Measurements from ENCODE around the gene MUC4. TPM values are rescaled to one million over a fixed set of nuclear protein-coding genes. Genes with fewer than 3 reads are reported as not detected.
A peak's percentile ranks its signal among the peaks of the same experiment; 100 is the strongest.
"Not testable (repeated sequence)": the region's sequence is repeated elsewhere in the genome, so short reads cannot be mapped to it uniquely, and the experiment has no call there.

The MUC4 gene
- total RNA-seq, 4 donors from 2014 or later = 5.8 to 23.1 (median 13.0) TPM

GRCh38 chr3:195829897-195830254, 18.1 kb upstream of the MUC4 start:
- no peaks in the 10 kb centered on the region for H3K27me3 ChIP-seq
- no peaks in the 10 kb centered on the region for H3K36me3 ChIP-seq
- no peak overlapping the region for H3K4me3 ChIP-seq
- H3K27ac ChIP-seq = peak overlapping the region in 2 of 4 donors; percentile 23 to 32
- no peak for TF ChIP-seq CTCF (IDR thresholded peaks at IDR 0.05)
- no peak for TF ChIP-seq POLR2A (IDR thresholded peaks at IDR 0.05)
- no peak for DNase-seq
- H3K4me1 ChIP-seq = peaks cover 0 to 12% (median 0%) of the 10 kb centered on the region in 4 donors
- no peaks in the 10 kb centered on the region for H3K9me3 ChIP-seq

GRCh38 chr3:195828762-195829161, 17.0 kb upstream of the MUC4 start:
- Histone ChIP-seq H3K4me3 (no peak overlapping the region), H3K36me3 (no peaks in the 10 kb centered on the region), H3K27me3 (no peaks in the 10 kb centered on the region), H3K4me1 (peaks cover 0 to 12% (median 0%) of the 10 kb centered on the region in 4 donors), H3K9me3 (no peaks in the 10 kb centered on the region), H3K27ac (no peak overlapping the region)
- no peak for TF ChIP-seq CTCF (IDR thresholded peaks at IDR 0.05)
- no peak for TF ChIP-seq POLR2A (IDR thresholded peaks at IDR 0.05)
- no peak for DNase-seq

DNA sequence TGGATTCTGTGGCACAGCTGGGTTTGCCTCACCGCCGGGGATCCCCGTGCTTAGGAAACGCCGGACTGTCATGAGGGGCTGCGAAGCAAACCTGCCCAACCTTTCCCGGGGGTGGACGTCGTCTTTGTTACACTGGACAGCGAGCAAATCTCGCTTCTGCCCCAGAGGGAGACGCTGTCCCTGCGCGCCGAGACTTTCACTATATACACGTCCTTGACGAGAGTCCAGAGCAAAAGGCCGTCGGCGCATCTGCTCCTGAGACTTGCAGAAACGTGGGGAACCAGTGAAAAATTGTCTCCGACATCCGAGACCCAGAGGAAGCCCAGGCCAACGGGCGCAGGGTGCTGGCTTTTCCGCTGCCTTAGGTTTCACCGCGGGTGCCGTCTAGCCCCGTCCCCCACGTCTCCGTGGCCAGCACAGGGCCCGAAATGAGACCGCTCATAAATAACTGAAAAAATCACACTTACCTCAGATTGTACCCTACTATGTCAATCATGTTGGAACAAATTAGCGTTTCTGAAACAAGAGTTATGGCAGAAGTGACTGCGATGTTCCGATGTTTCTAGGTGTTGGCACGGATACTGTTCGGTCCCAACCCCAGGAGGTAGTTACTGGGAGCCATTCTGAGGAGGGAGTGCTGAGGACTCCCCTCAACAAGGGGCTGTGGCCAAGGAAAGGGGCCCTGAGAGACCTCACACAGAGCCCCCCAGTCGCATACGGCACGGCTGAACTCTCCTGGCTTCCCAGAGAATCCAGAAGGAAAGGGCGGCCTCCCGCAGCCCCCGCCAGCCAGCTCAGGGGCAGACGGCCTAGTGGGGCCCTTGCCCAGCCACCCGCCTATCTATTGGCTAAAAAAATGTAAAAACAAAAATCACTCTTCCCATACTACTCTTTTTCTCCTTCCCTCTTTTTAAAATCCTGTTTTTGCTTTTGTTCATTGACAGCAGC, 14.4 kb upstream of the MUC4 start:
- no peaks in the 10 kb centered on the region for H3K36me3 ChIP-seq

GRCh38 chr3:195825191-195825588, 13.5 kb upstream of the MUC4 start:
- TF ChIP-seq CTCF (IDR thresholded peaks at IDR 0.05) = no peak
- no peak for TF ChIP-seq POLR2A (IDR thresholded peaks at IDR 0.05)
- H3K4me3 ChIP-seq = no peak overlapping the region
- H3K36me3 ChIP-seq = no peaks in the 10 kb centered on the region
- peak in 1 of 3 donors; percentile 34 for DNase-seq
- no peaks in the 10 kb centered on the region for H3K27me3 ChIP-seq
- H3K4me1 ChIP-seq = peaks cover 0 to 12% (median 0%) of the 10 kb centered on the region in 4 donors
- H3K9me3 ChIP-seq = no peaks in the 10 kb centered on the region
- H3K27ac ChIP-seq = no peak overlapping the region

More for the DNA sequence above, 14.4 kb upstream of the MUC4 start:
- no peak overlapping the region for H3K27ac ChIP-seq
- H3K4me3 ChIP-seq = no peak overlapping the region
- TF ChIP-seq CTCF (IDR thresholded peaks at IDR 0.05) (no peak), POLR2A (IDR thresholded peaks at IDR 0.05) (no peak)
- no peaks in the 10 kb centered on the region for H3K9me3 ChIP-seq
- no peaks in the 10 kb centered on the region for H3K27me3 ChIP-seq
- peaks cover 0 to 12% (median 0%) of the 10 kb centered on the region in 4 donors for H3K4me1 ChIP-seq
- DNase-seq = peak in 1 of 3 donors; percentile 36

GRCh38 chr3:195824425-195825190, 12.9 kb upstream of the MUC4 start:
- H3K9me3 ChIP-seq, H3K27ac ChIP-seq, H3K4me3 ChIP-seq, H3K36me3 ChIP-seq, H3K27me3 ChIP-seq: not testable (repeated sequence)
- peaks cover 0 to 12% (median 0%) of the 10 kb centered on the region in 4 donors for H3K4me1 ChIP-seq
- peak in 1 of 3 donors; percentile 39 for DNase-seq

- Histone ChIP-seq H3K36me3 (no peaks in the 10 kb centered on the region), H3K9me3 (no peaks in the 10 kb centered on the region), H3K4me1 (peaks cover 0 to 9% (median 0%) of the 10 kb centered on the region in 4 donors), H3K27ac (no peak overlapping the region), H3K4me3 (no peak overlapping the region), H3K27me3 (no peaks in the 10 kb centered on the region)
- peak in 1 of 6 experiments; percentile 6 for TF ChIP-seq CTCF (IDR thresholded peaks at IDR 0.05)
- TF ChIP-seq POLR2A (IDR thresholded peaks at IDR 0.05) = no peak
- peak in 1 of 3 donors; percentile 59 for DNase-seq
These were observed 12.3 kb upstream of the MUC4 start for GRCh38 chr3:195823999-195824398.

Data from Peyer's patch (tissue), 4 donors.